Measurements from ENCODE around the gene SMU1.

The SMU1 gene

DNA sequence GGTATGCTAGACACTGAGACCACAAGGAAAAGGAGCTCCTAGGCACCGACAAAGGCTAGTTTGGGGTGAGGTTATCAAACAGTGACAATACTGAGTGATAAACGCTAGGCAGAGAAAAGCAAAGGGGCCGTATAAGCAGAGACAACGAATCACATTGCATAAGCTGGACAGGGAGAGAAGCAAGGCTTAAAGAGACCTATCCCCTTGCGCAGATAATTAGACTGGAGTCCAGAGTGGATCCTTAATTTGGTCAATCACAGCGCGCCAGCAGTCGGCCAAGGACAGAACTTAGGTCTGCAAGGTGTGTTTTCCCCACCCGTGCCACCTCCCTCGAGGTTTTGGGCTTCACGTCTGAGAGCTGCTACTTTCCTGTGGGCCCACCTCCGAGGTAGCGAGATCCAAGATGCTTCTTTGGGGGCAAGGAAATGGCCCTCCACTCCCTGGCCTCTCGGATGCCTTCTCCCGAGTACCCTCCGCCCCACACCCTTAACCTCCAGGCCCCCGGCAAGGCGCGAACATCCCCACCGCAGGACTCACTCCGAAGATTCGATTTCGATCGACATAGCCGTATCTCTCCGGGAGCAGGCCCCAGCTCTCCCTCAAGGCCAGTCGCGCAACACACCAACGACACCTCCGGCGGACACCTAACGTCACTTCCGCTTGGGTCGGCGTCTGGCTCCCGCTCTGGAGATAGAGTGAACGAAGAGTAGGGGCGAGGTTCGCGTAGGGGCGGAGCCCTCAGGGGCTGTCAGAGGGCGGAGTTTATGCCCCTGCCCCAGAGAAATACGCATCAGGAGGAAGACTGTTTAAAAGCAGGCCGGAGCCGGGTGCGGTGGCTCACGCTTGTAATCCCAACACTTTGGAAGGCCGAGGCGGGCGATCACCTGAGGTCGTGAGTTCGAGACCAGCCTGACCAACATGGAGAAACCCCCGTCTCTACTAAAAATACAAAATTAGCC lies at the start of gene SMU1:
TSS of gene SMU1 (minus strand) at position 629 of the 959 bp plus-strand sequence. CDS start at position 563, 66 bp downstream.
- intact Hi-C loops (cut with DNase I) = loop anchor here (10.0 kb wide), 1 partner anchor 52 kb away; the partner anchor contains the start of gene DNAJA1
- peak; percentile 93 to 100 (median 98) for DNase-seq

DNA sequence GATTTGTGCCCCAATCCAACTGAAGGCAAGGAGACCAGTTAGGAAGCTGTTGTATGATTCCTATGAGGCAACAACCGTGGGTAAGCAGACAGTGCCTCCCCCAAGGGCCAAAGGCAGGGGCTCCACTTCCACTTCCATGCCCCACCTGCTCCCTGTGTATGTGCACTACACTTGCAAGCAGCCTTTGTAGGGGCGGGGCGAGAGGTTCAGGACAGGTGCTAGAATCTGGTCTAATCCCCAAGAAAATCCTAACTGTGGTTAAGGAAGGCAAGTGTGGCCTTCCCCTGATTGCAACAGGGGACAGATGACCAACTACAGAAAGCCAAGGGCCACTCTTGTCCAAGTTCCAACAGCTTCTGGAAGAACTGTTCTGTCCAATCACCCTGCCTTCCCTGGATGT lies 49.0 kb upstream of the SMU1 start:
- intact Hi-C loops (cut with DNase I) = no loop called here

DNA sequence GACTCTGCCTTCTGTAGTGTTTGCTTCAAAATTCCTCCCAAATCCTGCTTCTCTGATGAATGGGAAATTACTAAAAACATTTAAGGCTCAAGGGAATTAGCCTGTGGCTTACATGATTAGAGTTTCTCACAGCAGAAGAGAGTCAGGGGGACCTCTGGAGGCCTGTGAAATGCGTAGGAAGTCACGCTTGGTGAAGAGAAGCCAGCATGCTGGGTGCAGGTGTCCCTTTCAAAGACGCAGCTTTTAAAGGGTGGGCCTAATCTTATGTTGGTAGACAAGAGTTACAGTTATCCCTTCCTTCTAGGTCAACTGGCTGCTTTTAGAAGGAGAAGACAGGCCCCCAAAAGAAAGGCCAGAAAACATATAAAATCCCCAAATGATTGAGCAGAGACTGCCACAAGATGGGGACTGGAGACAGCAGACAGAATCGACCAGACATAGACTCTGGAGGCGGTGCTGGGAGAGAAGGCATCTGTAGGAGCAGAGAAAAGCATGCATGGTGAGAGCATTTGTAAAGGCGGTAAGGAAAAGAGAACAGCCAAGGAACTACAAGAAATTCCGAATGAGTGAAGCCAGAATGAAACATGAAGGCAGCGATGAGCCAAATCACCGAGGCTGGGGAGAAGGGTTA lies 48.4 kb upstream of the SMU1 start:
- peak in 2 of 10 donors; percentile 13 to 41 for DNase-seq
- intact Hi-C loops (cut with DNase I) = no loop called here

More for the DNA sequence above, 49.0 kb upstream of the SMU1 start:
- DNase-seq = no peak

DNA sequence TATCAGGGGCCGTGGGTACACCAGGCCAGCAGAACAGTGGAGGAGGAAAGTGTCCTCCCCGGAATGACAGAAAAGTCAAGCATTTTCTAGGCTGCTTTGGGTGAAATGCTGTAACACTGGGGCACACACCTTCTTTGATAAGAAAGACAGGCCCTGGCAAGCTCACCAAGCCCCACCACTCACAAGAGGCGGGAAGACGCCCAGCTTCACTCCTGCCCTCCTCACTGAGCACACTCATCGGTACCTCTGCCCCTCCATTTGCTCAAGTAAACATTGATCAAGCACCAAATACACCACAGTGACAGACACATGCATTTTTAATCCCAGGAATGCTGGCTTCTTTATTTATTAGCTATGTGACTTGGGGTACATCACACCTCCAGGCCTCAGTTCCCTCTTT lies 47.6 kb upstream of the SMU1 start:
- intact Hi-C loops (cut with DNase I) = no loop called here
- DNase-seq = no peak

- peak in 1 of 10 donors; percentile 45 for DNase-seq
- intact Hi-C loops (cut with DNase I) = no loop called here
Observed at GRCh38 chr9:33123407-33124031, 47.0 kb upstream of the SMU1 start.

- no peak for DNase-seq
- intact Hi-C loops (cut with DNase I) = no loop called here
Observed at GRCh38 chr9:33120620-33121019, 44.1 kb upstream of the SMU1 start.

DNA sequence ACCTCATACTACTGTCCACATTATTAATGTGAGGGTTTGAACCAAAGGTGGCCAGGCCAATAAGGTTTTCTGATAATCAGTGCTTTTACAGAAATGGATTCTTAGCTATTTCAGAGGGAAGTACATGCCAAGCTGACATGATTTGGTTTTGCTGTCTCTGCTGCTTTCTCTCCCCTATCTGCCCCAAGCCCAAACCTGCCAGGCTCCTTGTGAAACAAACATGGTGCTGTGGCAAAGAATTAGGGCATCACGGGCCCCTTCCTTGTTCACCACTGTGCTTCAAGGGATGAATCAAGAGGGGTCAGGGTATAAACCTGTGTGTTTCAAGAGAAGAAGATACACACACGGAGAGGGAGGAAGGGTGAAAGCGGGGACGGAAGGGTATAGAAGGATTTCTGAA lies 41.3 kb upstream of the SMU1 start:
- intact Hi-C loops (cut with DNase I) = no loop called here
- peak in 1 of 10 donors; percentile 30 for DNase-seq

DNA sequence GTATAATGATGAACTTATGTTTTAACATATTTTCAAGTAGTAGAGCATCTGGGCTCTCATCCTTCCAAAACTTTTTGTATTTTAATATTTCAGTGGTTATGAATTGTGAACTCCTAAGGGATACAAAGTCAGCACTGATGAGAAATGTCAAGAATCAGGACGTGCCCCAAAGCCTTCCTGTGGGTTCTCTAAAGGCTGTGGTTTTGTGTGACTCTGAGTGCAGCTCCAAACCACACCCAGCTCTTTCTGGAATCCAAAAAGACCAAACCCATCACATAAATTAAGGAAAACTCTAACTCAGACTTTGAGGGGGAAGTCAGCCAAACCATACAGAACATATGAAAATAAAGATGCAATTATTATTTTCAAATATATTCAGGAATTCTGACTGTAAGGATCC lies 40.8 kb upstream of the SMU1 start:
- intact Hi-C loops (cut with DNase I) = no loop called here
- DNase-seq = no peak

DNA sequence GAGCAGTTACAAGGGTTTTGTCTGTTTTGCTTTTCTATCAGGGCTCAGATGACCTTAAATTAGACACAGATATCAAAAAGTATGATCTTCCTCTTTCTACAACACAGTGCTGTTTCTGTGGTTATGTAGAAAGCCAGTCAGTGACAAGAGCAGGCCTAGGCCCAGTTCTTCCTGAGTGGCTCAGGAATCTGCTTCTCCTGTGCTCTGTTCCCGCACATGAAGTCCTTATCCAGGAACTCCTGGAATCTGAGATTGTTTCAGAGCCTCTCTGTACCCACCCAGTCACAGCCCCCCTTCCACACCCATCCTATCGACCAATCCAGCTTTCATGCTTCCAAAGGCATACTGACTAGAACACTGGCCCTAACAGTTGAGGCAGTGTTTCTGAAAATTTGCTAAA lies 40.4 kb upstream of the SMU1 start:
- peak in 1 of 10 donors; percentile 1 for DNase-seq
- intact Hi-C loops (cut with DNase I) = no loop called here

DNA sequence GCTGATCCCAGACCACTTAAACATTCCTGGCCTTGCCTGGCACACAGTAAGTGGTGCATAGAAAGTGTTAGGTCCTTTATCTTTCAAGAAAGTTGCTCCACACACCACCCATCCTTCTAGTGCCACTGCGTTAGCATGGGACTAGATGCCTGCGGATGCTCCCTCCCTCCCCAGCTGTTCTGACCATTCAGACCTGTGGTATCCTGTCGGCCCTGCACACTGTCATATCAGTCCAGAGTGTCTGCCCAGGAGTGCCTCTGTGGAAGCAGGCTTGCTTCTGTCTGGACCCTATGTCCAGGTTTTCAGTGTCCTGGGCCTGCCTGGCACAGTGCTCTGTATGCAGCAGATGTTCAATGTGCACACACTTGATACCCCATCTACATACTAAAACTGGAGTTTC lies 38.3 kb upstream of the SMU1 start:
- intact Hi-C loops (cut with DNase I) = no loop called here
- DNase-seq = peak in 1 of 10 donors; percentile 54

DNA sequence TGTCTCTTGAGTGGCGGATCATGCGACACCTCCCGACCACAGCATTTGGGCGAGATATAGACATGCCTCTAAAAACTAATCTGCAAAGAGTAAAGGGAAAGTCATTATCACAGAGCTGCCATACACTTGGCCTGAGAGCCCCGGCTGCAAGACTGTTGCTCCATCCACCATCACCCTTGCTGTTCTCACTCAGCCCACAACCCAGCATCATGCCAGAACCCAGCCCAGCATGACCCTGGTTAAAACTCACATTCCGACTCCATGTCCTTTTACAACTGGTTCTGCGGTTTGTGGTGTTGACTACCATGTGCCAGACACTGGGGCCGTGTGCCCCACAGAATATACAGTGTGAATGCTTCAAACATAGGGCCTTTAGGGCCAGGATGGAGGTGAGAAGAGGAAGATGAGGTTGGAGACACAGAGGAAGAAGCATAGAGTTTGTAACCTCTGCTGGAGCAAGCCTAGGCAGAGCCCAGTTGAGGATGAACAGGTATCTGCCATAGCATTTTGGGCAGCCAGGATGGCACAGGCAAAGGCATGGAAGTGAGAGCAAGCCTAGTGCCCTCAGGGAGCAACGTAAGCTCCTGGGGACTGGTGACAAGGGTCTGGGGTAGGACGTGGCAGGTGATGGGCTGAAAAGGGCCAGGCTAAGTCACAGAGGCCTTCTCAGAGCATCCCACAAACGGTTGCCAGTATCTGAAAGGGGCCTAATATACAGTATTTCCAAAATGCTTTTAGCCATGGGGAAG lies 37.5 kb upstream of the SMU1 start:
- intact Hi-C loops (cut with DNase I) = no loop called here

DNA sequence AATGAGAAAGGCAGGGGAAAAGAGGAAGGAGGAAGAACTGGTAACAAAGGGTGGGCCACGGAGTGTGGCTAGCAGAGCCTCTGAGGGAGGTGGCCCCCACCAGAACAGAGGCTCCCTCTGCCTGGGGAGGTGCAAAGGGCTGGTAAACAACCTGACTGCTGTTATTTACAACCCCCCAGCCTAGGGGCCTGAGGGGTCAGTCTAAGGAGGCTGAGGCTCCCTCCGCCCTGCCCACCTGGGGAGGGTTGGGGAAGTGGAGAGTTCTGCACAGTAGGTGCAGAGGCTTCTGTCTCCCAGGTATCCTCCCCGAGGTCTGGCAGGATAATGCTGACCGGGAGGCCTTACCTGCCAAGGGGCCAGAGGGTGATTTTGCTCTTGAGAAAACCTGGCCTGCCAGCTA lies 35.6 kb upstream of the SMU1 start:
- DNase-seq = peak in 1 of 10 donors; percentile 44
- intact Hi-C loops (cut with DNase I) = no loop called here

More for the DNA sequence above, 37.5 kb upstream of the SMU1 start:
- peak in 1 of 10 donors; percentile 51 for DNase-seq

DNA sequence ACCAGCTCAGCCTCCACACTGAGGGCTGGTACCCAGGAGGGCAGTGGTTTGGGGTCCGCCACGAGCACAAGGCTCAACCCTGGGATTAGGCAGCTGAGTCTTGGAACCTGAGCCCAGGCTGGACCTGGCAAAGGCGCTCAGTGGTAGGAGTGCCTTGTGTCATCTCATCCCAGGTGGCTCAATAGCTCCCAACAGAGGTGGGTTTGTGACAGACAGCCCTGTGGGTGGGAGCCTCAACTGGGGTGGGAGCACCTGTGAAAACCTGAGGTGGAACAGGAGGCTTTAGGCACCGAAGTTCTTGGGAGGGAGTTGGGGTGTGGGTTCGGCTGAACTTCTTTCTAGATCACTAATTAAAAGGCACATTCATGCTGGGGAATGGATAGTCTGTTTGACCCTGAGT lies 35.2 kb upstream of the SMU1 start:
- intact Hi-C loops (cut with DNase I) = no loop called here
- no peak for DNase-seq

- no peak for DNase-seq
- intact Hi-C loops (cut with DNase I) = no loop called here
Observed at GRCh38 chr9:33110686-33111085, 34.2 kb upstream of the SMU1 start.

GRCh38 chr9:33109850-33110595 lies 33.5 kb upstream of the SMU1 start:
- intact Hi-C loops (cut with DNase I) = no loop called here
- DNase-seq = no peak

GRCh38 chr9:33109097-33109496 lies 32.6 kb upstream of the SMU1 start:
- DNase-seq = no peak
- intact Hi-C loops (cut with DNase I) = no loop called here

DNA sequence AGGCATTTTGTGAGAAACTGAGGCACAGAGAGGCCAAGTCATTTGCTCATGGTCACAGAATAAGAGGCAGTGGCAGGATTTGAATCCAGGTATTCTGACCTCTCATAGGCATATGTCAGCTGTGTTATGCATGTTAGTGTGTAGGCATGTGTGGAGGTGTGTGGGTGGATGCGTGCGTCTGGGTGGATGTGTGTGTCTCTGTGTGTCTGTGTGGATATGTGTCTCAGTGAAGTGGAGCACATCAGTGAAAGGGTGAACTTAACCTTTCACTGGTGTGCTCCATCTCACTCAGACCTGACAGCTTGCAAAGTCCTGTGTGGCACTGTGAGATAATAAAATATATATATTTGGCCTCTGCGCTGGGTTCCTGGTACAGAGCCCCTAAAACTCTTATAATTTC lies 32.0 kb upstream of the SMU1 start:
- DNase-seq = no peak
- intact Hi-C loops (cut with DNase I) = no loop called here

DNA sequence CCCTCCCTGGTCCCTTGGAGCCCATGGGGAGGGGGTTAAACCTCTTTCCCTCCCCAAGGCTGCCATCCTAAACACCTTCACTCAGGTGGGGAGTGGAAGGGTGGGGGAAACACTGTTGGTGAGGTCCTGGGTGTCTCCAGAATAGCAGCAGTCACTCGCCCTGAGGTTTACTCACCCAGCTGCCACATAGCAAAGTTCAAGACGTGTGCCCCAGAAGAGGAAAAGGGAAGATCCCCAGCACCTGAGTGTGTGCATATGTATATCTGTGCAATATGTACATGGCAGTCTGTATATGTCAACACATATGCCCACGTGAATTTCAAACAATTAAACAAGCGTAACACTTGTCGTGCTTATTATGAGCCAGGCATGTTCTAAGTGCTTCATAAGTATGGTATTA lies 31.3 kb upstream of the SMU1 start:
- intact Hi-C loops (cut with DNase I) = no loop called here

GRCh38 chr9:33106827-33107621 lies 30.6 kb upstream of the SMU1 start:
- no peak for DNase-seq

More for the DNA sequence above, 31.3 kb upstream of the SMU1 start:
- DNase-seq = no peak

More at GRCh38 chr9:33106827-33107621, 30.6 kb upstream of the SMU1 start:
- intact Hi-C loops (cut with DNase I) = no loop called here
